T-helper 17 cell (primary cell): Measurements from ENCODE around the gene PCDHGA1. TPM values are rescaled to one million over a fixed set of nuclear protein-coding genes. Genes with fewer than 3 reads are reported as not detected.

Experiments
- ATAC-seq: fragments of 150-1000 bp; cut with Tn5 transposase; 2 replicates; pipeline ENCODE4 v1.10.0; 2021; ENCODE audit warnings: mild to moderate bottlenecking, moderate library complexity
- DNase-seq, 3 donors: peaks; one replicate each; pipeline versions ENCODE4 v3.0.0 to v3.0.0-alpha.2; 2020 to 2021
- H3K9me3 ChIP-seq: one replicate; pipeline ENCODE4 v1.7.0; 2013; ENCODE audit warnings: low read length, mild to moderate bottlenecking; ENCODE audit not compliant: control insufficient read depth, poor library complexity, severe bottlenecking
- H3K27ac Mint-ChIP-seq: one replicate; pipeline ENCODE4 v1.8.0; 2022; ENCODE audit warnings: mild to moderate bottlenecking, moderate library complexity, mixed read lengths
- H3K27me3 Mint-ChIP-seq: one replicate; pipeline ENCODE4 v1.8.0; 2022; ENCODE audit warnings: mixed read lengths
- H3K36me3 Mint-ChIP-seq: one replicate; pipeline ENCODE4 v1.8.0; 2022; ENCODE audit warnings: low read depth, mixed read lengths
- H3K4me1 Mint-ChIP-seq: one replicate; pipeline ENCODE4 v1.8.0; 2022; ENCODE audit warnings: mild to moderate bottlenecking, mixed read lengths
- H3K4me3 Mint-ChIP-seq: one replicate; pipeline ENCODE4 v1.8.0; 2022; ENCODE audit warnings: mild to moderate bottlenecking, moderate library complexity, mixed read lengths
- total RNA-seq, 4 donors: library from RNA in 2 of 4; stranded (reverse) in 2 of 4; gene quantifications; one replicate each; pipeline ENCODE4 v1.2.3 and lab custom pipeline; 2022 to 2026

Gene PCDHGA1
- total RNA-seq, 2 donors from 2014 or later: not detected

DNA sequence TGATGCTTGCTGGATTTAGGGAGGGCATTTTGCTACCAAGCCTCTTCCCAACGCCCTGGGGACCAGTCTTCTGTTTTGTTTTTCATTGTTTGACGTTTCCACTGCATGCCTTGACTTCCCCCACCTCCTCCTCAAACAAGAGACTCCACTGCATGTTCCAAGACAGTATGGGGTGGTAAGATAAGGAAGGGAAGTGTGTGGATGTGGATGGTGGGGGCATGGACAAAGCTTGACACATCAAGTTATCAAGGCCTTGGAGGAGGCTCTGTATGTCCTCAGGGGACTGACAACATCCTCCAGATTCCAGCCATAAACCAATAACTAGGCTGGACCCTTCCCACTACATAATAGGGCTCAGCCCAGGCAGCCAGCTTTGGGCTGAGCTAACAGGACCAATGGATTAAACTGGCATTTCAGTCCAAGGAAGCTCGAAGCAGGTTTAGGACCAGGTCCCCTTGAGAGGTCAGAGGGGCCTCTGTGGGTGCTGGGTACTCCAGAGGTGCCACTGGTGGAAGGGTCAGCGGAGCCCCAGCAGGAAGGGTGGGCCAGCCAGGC is 181.5 kb downstream of the PCDHGA1 start:
- peaks cover 26% of the 10 kb centered on the region for H3K4me1 Mint-ChIP-seq
- H3K27me3 Mint-ChIP-seq: no peaks in the 10 kb centered on the region
- DNase-seq: no peak
- ATAC-seq: no peak
- peak overlapping the region; percentile 96 for H3K27ac Mint-ChIP-seq
- H3K36me3 Mint-ChIP-seq: peaks cover 2% of the 10 kb centered on the region
- no peaks in the 10 kb centered on the region for H3K9me3 ChIP-seq
- H3K4me3 Mint-ChIP-seq: no peak overlapping the region

DNA sequence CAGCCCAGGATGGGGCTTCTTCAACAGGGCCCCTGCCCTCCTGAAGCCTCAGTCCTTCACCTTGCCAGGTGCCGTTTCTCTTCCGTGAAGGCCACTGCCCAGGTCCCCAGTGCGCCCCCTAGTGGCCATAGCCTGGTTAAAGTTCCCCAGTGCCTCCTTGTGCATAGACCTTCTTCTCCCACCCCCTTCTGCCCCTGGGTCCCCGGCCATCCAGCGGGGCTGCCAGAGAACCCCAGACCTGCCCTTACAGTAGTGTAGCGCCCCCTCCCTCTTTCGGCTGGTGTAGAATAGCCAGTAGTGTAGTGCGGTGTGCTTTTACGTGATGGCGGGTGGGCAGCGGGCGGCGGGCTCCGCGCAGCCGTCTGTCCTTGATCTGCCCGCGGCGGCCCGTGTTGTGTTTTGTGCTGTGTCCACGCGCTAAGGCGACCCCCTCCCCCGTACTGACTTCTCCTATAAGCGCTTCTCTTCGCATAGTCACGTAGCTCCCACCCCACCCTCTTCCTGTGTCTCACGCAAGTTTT is 182.1 kb downstream of the PCDHGA1 start:
- ATAC-seq (peak; percentile 68), DNase-seq (peak; percentile 70 to 87 (median 78))
- Mint-ChIP-seq H3K36me3 (peaks cover 2% of the 10 kb centered on the region), H3K4me3 (peak overlapping the region; percentile 97), H3K4me1 (peaks cover 26% of the 10 kb centered on the region), H3K27ac (peak overlapping the region; percentile 96), H3K27me3 (no peaks in the 10 kb centered on the region)
- H3K9me3 ChIP-seq: no peaks in the 10 kb centered on the region

DNA sequence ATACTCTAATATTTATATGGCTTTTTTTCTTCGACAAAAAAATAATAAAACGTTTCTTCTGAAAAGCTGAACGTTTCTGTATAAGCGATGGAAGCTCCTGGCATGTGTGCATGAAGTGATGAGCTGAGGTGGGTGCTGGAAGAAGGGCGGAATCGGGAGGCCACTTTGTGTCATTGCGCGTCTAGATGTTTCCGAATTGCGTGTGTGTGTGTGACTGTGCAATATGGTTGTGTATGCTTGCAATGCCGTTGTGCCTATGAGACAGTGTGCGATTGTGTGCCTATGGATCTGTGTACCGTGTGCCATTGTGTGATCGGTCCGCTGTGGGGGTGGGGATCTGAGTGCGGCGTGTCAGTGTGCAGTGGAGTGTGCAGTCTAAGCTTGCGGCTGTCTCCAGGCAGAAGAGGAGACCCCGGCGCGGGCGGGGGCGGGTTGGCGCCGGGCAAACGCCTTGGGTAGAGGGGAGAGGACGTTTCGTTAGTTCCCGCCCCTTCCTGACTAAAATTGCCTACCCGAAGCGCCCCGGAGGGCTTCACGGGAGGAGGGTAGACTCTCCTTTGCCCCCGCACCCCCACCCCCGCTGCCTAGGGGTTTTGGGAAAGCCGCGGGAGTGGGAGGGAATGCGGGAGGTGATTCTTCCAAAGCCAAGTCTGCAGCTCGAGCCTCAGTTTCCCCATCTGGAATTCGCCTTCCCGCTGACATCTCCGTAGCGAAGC is 182.8 kb downstream of the PCDHGA1 start:
- peaks cover 2% of the 10 kb centered on the region for H3K36me3 Mint-ChIP-seq
- DNase-seq (no peak), ATAC-seq (peak; percentile 43)
- peak overlapping the region; percentile 96 for H3K27ac Mint-ChIP-seq
- peaks cover 26% of the 10 kb centered on the region for H3K4me1 Mint-ChIP-seq
- H3K27me3 Mint-ChIP-seq: no peaks in the 10 kb centered on the region
- H3K4me3 Mint-ChIP-seq: peak overlapping the region; percentile 97
- H3K9me3 ChIP-seq: no peaks in the 10 kb centered on the region

DNA sequence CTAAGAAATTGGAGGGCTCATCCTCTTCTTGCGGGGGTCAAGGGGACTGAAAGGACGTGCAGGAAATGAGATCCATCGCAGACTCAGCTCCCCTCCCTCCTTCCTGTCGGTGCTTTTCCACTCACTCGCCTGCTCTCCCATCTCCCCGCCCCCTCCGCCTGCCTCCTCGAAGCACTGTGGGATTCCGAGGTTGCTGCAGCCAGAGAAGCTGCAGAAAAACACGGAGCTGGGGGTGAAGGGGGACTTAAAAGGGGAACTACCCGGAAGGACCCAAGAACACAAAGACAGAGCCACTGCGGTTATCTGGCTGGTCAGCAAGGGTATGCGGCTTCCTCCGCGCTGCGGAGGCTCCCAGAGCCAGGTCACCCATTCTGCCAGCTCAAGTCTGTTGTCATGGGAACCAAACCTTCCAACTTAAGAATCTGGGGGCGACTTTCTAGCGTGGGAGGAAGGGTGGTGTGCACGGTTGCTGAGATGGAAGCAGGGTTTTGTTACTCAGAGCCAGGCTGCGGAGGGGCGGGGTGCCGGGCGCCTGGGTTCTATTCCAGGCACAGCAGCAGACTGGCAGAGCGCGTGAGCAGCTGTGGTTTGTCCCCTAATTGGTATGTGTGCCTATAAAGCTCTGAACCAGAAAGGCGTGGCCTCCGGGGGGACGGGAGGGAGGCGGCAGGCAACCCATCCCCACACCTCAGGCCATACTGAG is 183.5 kb downstream of the PCDHGA1 start:
- Mint-ChIP-seq H3K4me1 (peaks cover 26% of the 10 kb centered on the region), H3K36me3 (peaks cover 2% of the 10 kb centered on the region), H3K27me3 (no peaks in the 10 kb centered on the region)

DNA sequence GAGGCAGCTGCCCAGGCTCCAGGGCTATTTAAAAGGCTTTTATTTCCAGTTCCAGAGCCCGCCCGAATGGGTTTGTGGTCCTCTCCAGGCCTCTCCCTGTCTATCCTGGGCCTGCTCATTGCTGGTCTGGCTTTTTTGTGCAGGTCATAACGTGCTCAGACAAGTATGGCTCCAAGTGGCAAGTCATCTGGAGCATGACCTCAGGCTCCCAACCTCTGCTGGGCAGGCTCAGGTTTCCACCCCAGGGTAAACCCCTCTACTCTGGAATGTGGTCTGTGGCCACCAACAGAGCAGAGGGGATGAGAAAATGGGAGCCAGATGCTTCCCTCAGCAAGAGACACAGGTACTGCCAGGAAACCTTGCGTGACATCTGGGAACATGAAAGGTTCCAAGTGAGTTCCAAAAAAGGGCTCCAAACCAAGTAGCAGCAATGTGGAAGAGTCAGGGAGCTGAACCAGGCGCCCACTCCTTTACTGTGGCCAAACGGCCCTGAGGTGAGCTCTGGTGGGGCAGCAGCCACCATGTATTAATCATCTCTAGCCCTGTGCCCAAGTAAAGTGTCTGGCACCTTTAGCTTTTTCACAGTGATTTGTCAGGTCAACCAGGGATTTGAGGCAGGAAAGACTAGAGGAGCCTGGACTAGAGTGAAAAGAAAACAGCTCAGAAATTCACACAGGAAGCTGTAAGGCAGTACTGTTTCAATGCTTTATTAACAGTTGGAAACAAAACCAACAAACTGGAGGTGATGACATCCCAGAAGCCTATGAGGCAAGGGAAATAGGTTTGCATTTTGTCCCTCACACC is 184.2 kb downstream of the PCDHGA1 start:
- Mint-ChIP-seq H3K4me3 (peak overlapping the region; percentile 97), H3K36me3 (peaks cover 2% of the 10 kb centered on the region), H3K4me1 (peaks cover 26% of the 10 kb centered on the region), H3K27me3 (no peaks in the 10 kb centered on the region), H3K27ac (peak overlapping the region; percentile 96)
- H3K9me3 ChIP-seq: no peaks in the 10 kb centered on the region
- no peak for DNase-seq
- no peak for ATAC-seq

More for the DNA sequence above, 183.5 kb downstream of the PCDHGA1 start:
- Mint-ChIP-seq H3K27ac (peak overlapping the region; percentile 96), H3K4me3 (peak overlapping the region; percentile 97)
- no peaks in the 10 kb centered on the region for H3K9me3 ChIP-seq
- DNase-seq: no peak
- peak; percentile 45 for ATAC-seq

DNA sequence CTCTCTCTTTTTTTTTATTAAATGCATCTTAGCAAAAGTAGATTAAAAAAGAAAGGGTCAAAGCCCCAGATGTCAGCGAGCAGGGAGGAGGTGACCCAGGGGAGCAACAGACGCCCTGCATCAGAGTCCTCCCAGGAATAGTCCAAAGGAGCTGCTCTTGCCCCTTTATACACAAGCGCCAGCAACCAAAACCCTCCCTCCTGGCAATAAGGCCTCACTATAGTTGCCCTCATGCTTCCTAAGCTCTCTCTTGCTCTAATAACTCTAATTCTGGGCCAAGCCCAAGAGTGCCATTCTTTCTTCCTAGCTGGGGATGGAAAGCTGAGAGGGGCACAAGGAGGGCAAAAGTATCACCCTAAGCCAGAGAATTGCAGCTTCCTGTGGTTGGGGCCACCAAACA is 184.8 kb downstream of the PCDHGA1 start:
- DNase-seq: no peak
- no peak for ATAC-seq
- no peaks in the 10 kb centered on the region for H3K27me3 Mint-ChIP-seq
- H3K9me3 ChIP-seq: no peaks in the 10 kb centered on the region
- H3K36me3 Mint-ChIP-seq: peaks cover 2% of the 10 kb centered on the region
- peak overlapping the region; percentile 89 for H3K27ac Mint-ChIP-seq
- peaks cover 26% of the 10 kb centered on the region for H3K4me1 Mint-ChIP-seq
- H3K4me3 Mint-ChIP-seq: peak overlapping the region; percentile 52

DNA sequence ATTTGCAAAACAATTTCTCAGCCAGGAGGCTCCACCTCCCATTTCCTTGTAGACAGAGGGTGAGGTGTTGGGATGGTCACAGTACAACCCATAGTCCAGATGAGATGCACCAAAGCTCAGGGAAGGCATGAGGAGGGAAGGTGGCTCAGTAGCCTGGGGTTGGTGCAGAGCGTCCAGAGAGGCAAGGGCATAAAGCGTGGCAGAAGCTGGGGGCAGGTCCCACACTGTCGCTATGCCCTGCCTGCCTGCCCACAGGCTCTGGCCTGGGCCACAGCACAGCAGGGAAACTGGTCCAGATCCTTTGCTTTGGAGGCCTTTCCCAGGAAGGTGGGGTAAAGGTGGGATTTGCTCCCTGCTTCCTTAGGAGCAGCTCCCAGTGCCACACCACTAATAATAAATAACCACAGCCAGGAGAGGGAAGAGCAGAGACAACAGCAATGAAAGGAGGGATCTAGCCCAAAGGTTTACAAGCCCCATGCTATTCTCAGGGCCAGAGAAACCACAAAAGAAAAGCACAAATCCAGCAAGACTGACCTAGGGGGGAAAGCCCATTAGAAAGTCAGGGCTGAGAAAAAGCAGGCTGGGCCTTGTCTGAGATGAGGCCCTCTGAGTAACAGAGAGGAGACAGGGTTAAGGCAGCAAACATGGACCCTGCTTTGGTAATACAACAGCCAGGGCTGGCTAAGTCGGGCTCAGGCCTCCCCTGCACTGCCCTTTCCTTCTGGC is 185.8 kb downstream of the PCDHGA1 start:
- Mint-ChIP-seq H3K4me1 (peaks cover 26% of the 10 kb centered on the region), H3K27ac (peak overlapping the region; percentile 89), H3K4me3 (no peak overlapping the region), H3K27me3 (no peaks in the 10 kb centered on the region), H3K36me3 (peaks cover 2% of the 10 kb centered on the region)
- DNase-seq (no peak), ATAC-seq (no peak)
- H3K9me3 ChIP-seq: no peaks in the 10 kb centered on the region

DNA sequence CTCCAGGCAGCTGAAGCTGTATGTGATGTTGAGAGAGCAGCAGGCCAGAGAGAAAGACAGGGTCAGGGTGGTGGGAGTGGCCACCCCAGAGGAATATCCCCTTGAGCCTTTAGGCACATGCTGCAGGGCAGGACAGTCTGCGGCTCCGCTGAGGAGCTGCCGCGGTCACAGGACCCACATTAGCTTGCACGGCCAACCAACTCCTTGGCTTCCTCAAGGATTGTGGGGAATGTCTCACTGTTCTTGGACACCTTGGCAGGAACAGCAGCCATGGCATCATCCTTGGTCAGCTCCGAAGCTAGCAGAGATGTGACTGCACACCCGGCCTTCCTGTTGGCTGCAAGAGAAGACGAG is 186.3 kb downstream of the PCDHGA1 start:
- Mint-ChIP-seq H3K4me3 (no peak overlapping the region), H3K36me3 (peaks cover 2% of the 10 kb centered on the region), H3K27me3 (no peaks in the 10 kb centered on the region), H3K27ac (no peak overlapping the region), H3K4me1 (peaks cover 26% of the 10 kb centered on the region)
- DNase-seq: no peak
- no peak for ATAC-seq
- H3K9me3 ChIP-seq: no peaks in the 10 kb centered on the region

DNA sequence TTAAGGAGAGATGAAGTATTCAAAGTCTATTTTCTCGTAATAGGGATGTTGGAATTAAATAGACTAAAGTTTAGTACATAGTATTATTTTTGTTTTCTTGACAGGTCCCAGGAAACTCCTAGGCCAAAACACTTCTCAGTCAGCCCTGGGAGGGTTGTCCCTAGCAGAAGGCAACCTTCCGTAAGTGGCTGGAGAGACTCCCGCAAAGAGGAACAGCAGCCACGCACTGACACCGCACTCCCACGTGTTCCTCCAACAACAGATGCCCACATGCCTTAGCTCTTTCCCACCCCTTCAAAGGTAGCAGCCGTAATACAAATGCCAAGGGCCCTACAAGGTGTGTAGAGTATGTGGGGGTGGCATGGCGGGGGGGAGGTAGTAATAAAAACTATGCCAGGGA is 187.0 kb downstream of the PCDHGA1 start:
- Mint-ChIP-seq H3K4me1 (peaks cover 28% of the 10 kb centered on the region), H3K27ac (peak overlapping the region; percentile 3), H3K36me3 (peaks cover 4% of the 10 kb centered on the region)

DNA sequence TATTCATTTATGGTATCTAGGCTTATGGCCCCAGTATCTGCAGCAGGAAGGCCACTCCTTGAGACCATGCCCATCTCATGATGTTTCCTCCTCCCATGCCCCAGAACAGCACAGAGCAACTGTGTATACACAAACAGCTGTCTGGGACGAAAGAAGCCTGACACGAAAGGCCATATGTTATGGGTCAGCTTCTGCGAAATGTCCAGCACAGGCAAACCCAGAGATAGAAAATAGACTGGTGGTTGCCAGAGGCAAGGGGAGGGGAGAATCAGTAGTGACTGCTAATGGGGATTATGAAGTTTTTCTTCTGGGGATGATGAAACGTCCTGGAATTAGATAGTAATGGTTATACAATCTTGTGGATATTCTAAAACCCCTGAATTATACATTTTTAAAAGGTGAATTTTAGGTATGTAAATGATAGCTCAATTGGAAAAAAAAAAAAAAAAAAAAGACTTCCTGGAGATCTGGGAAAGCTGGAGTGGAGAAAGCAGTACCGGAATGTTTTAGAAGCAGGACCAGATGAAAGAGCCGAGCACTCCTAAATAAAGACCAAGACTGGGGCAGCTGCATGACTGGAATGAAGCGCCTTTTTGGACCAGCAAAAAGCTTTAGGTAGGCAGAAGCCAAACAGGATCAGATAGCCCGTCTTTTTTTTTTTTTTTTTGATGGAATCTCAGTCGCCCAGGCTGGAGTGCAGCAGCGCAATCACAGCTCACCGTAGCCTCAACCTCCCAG is 187.7 kb downstream of the PCDHGA1 start:
- ATAC-seq: no peak
- Mint-ChIP-seq H3K36me3 (peaks cover 3% of the 10 kb centered on the region), H3K4me1 (peaks cover 23% of the 10 kb centered on the region)

More for the DNA sequence above, 187.0 kb downstream of the PCDHGA1 start:
- DNase-seq (no peak), ATAC-seq (no peak)
- no peaks in the 10 kb centered on the region for H3K27me3 Mint-ChIP-seq
- no peak overlapping the region for H3K4me3 Mint-ChIP-seq
- no peaks in the 10 kb centered on the region for H3K9me3 ChIP-seq

DNA sequence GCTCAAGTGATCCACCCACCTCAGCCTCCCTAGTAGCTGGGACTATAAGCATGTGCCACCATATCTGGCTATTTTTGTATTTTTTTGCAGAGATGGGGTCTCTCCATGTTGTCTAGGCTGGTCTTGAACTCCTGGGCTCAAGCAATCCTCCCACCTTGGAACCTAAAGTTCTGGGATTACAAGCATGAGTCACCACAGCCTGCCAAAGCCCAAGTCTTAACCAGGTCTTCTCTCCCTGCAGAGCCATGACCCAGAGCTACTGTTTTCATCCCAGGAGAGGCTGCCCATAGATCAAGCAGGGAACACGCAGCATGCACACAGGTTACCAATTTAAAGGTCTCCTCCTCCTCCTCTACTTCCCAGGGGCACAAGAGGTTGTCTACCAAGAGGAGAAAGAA is 188.3 kb downstream of the PCDHGA1 start:
- peak overlapping the region; percentile 32 for H3K27ac Mint-ChIP-seq
- peaks cover 21% of the 10 kb centered on the region for H3K4me1 Mint-ChIP-seq
- DNase-seq (no peak), ATAC-seq (no peak)
- H3K27me3 Mint-ChIP-seq: no peaks in the 10 kb centered on the region
- H3K9me3 ChIP-seq: no peaks in the 10 kb centered on the region
- no peak overlapping the region for H3K4me3 Mint-ChIP-seq
- H3K36me3 Mint-ChIP-seq: peaks cover 2% of the 10 kb centered on the region

More for the DNA sequence above, 187.7 kb downstream of the PCDHGA1 start:
- H3K9me3 ChIP-seq: no peaks in the 10 kb centered on the region
- no peak for DNase-seq
- H3K27me3 Mint-ChIP-seq: no peaks in the 10 kb centered on the region
- H3K27ac Mint-ChIP-seq: peak overlapping the region; percentile 32
- H3K4me3 Mint-ChIP-seq: no peak overlapping the region
